IMR-90 (cell line): ENCODE data around the gene TCFL5. TPM values are rescaled to one million over a fixed set of nuclear protein-coding genes. Genes with fewer than 3 reads are reported as not detected.

Experiments used
- ATAC-seq: fragments of 200-7000 bp; cut with Tn5 transposase; 2 replicates; pipeline ENCODE4 v1.9.1; 2020; ENCODE audit warnings: low read depth, mild to moderate bottlenecking, moderate library complexity
- BruUV-seq: library from RNA; stranded (reverse); fragments of 400-500 nt; replicated peaks from 2 replicates; lab custom pipeline; 2021; lab: Mats Ljungman, UMichigan
- CTCF ChIA-PET: fragments of 300-600 bp; formaldehyde crosslinking; extraction: SDS; loops from one replicate; lab custom pipeline; 2021; ENCODE audit warnings: antibody characterized with exemption; lab: Yijun Ruan, JAX
- POLR2A ChIA-PET: fragments of 300-600 bp; sonication (Branson Sonifier 250); formaldehyde crosslinking; loops from one replicate; lab custom pipeline; 2022; ENCODE audit warnings: antibody characterized with exemption; ENCODE audit not compliant: unreplicated experiment; lab: Charles Lee
- DNase-seq: peaks from one replicate; pipeline ENCODE4 v3.0.0; 2013
- H2AFZ ChIP-seq: replicated peaks from 2 replicates; pipeline ENCODE3; 2013; ENCODE audit warnings: low read length, mild to moderate bottlenecking; ENCODE audit not compliant: poor library complexity
- H2AK5ac ChIP-seq: 2 replicates; pipeline ENCODE4 v1.6.1; 2013; ENCODE audit warnings: low read depth, low read length, inconsistent platforms
- H2AK9ac ChIP-seq: replicated peaks from 2 replicates; pipeline ENCODE3; 2013; ENCODE audit warnings: mild to moderate bottlenecking, low read depth, low read length, moderate library complexity; ENCODE audit not compliant: poor library complexity
- H2BK120ac ChIP-seq: 2 replicates; pipeline ENCODE4 v1.6.1; 2013; ENCODE audit warnings: low read depth, low read length, inconsistent platforms
- H2BK15ac ChIP-seq: 3 replicates; pipeline ENCODE4 v1.6.1; 2013; ENCODE audit warnings: low read depth, low read length, inconsistent platforms
- H2BK20ac ChIP-seq: 2 replicates; pipeline ENCODE4 v1.6.1; 2013; ENCODE audit warnings: low read depth, mild to moderate bottlenecking, inconsistent platforms, low read length, moderate library complexity
- H2BK5ac ChIP-seq: 2 replicates; pipeline ENCODE4 v1.6.1; 2013; ENCODE audit warnings: mild to moderate bottlenecking, low read depth, low read length, inconsistent platforms; ENCODE audit not compliant: poor library complexity, severe bottlenecking
- H3K14ac ChIP-seq: replicated peaks from 2 replicates; pipeline ENCODE4 v1.6.1; 2013; ENCODE audit warnings: low read depth, low read length, inconsistent platforms
- H3K18ac ChIP-seq: 2 replicates; pipeline ENCODE4 v1.6.1; 2013; ENCODE audit warnings: low read depth, low read length, control low read depth
- H3K23ac ChIP-seq: 2 replicates; pipeline ENCODE4 v1.6.1; 2013; ENCODE audit warnings: low read depth, low read length, inconsistent platforms
- H3K27ac ChIP-seq: 2 replicates; pipeline ENCODE4 v1.5.1; 2013; ENCODE audit warnings: mild to moderate bottlenecking, control low read depth, low read length; ENCODE audit not compliant: insufficient read depth
- H3K27me3 ChIP-seq: 2 replicates; pipeline ENCODE4 v1.6.1; 2013; ENCODE audit warnings: low read length; ENCODE audit not compliant: control insufficient read depth, insufficient read depth
- H3K36me3 ChIP-seq: 2 replicates; pipeline ENCODE4 v1.6.1; 2013; ENCODE audit warnings: low read length, mixed read lengths; ENCODE audit not compliant: control insufficient read depth, insufficient read depth
- H3K4ac ChIP-seq: 2 replicates; pipeline ENCODE4 v1.6.1; 2013; ENCODE audit warnings: low read depth, low read length, inconsistent platforms
- H3K4me1 ChIP-seq: 2 replicates; pipeline ENCODE4 v1.6.1; 2013; ENCODE audit warnings: low read length, mixed read lengths; ENCODE audit not compliant: control insufficient read depth, insufficient read depth
- H3K4me2 ChIP-seq: 2 replicates; pipeline ENCODE4 v1.6.1; 2013; ENCODE audit warnings: low read depth, mild to moderate bottlenecking, control low read depth, low read length, moderate library complexity
- H3K4me3 ChIP-seq: 2 replicates; pipeline ENCODE4 v1.5.1; 2013; ENCODE audit warnings: low read depth, mild to moderate bottlenecking, control low read depth, low read length, moderate library complexity; ENCODE audit not compliant: insufficient read depth
- H3K56ac ChIP-seq: 2 replicates; pipeline ENCODE4 v1.6.1; 2013; ENCODE audit warnings: low read length, inconsistent platforms; ENCODE audit not compliant: insufficient read depth; ENCODE audit errors: extremely low read depth
- H3K79me1 ChIP-seq, 2 experiments: 2 replicates each; pipeline ENCODE4 v1.6.1; 2013; ENCODE audit warnings: low read length in 2 of 2, inconsistent platforms in 1 of 2, low read depth in 1 of 2
- H3K9ac ChIP-seq: 2 replicates; pipeline ENCODE4 v1.6.1; 2013; ENCODE audit warnings: low read depth, low read length, control low read depth
- H3K9me1 ChIP-seq: 2 replicates; pipeline ENCODE4 v1.6.1; 2013; ENCODE audit warnings: low read length, inconsistent platforms; ENCODE audit not compliant: insufficient read depth
- H3K9me3 ChIP-seq: 2 replicates; pipeline ENCODE4 v1.6.1; 2013; ENCODE audit warnings: low read length; ENCODE audit not compliant: control insufficient read depth, insufficient read depth
- H4K20me1 ChIP-seq: 2 replicates; pipeline ENCODE4 v1.6.1; 2013; ENCODE audit warnings: low read length, inconsistent platforms; ENCODE audit not compliant: insufficient read depth
- H4K5ac ChIP-seq: 2 replicates; pipeline ENCODE4 v1.6.1; 2013; ENCODE audit warnings: mild to moderate bottlenecking, low read depth, low read length, control low read depth
- H4K8ac ChIP-seq, 2 experiments: 2 replicates each; pipeline ENCODE4 v1.6.1; 2013; ENCODE audit warnings: low read depth in 2 of 2, low read length in 2 of 2, control low read depth in 1 of 2, inconsistent platforms in 1 of 2
- H4K91ac ChIP-seq: 2 replicates; pipeline ENCODE4 v1.6.1; 2013; ENCODE audit warnings: low read depth, low read length, inconsistent platforms; ENCODE audit not compliant: insufficient read depth
- BHLHE40 ChIP-seq: fragments of 150-350 bp; IDR thresholded peaks from 2 replicates; pipeline ENCODE4 v1.6.1; 2016; ENCODE audit warnings: mild to moderate bottlenecking, low read depth, low read length
- CEBPB ChIP-seq: IDR thresholded peaks from 2 replicates; pipeline ENCODE4 v1.6.1; 2012; ENCODE audit warnings: low read depth, low read length, improper control_type of control experiment
- CHD1 ChIP-seq: IDR thresholded peaks from 2 replicates; pipeline ENCODE4 v1.6.1; 2012; ENCODE audit warnings: low read depth, low read length, improper control_type of control experiment
- CTCF ChIP-seq: conservative IDR thresholded peaks from 2 replicates; pipeline ENCODE4 v1.5.1; 2012; ENCODE audit warnings: mild to moderate bottlenecking, low read depth, low read length, improper control_type of control experiment
- ELK1 ChIP-seq: fragments of 150-350 bp; IDR thresholded peaks from 2 replicates; pipeline ENCODE4 v1.6.1; 2016; ENCODE audit warnings: low read depth, mild to moderate bottlenecking, low read length, moderate library complexity, borderline replicate concordance
- FOS ChIP-seq: fragments of 150-350 bp; IDR thresholded peaks from 2 replicates; pipeline ENCODE4 v1.6.1; 2016; ENCODE audit warnings: low read depth, low read length
- MAFK ChIP-seq: IDR thresholded peaks from 2 replicates; pipeline ENCODE4 v1.6.1; 2012; ENCODE audit warnings: low read depth, low read length, improper control_type of control experiment
- MAZ ChIP-seq: IDR thresholded peaks from 2 replicates; pipeline ENCODE4 v1.6.1; 2012; ENCODE audit warnings: low read depth, mild to moderate bottlenecking, low read length, improper control_type of control experiment, moderate library complexity, borderline replicate concordance
- MXI1 ChIP-seq: IDR thresholded peaks from 2 replicates; pipeline ENCODE4 v1.6.1; 2012; ENCODE audit warnings: low read depth, mild to moderate bottlenecking, low read length, moderate library complexity, borderline replicate concordance
- NFE2L2 ChIP-seq: fragments of 150-350 bp; IDR thresholded peaks from 2 replicates; pipeline ENCODE4 v1.6.1; 2016; ENCODE audit warnings: low read depth, mild to moderate bottlenecking, low read length
- POLR2A ChIP-seq: IDR thresholded peaks from 2 replicates; pipeline ENCODE4 v1.6.1; 2012; ENCODE audit warnings: mild to moderate bottlenecking, low read depth, low read length
- RAD21 ChIP-seq: IDR thresholded peaks from 2 replicates; pipeline ENCODE4 v1.6.1; 2012; ENCODE audit warnings: low read length, improper control_type of control experiment
- RCOR1 ChIP-seq: IDR thresholded peaks from 2 replicates; pipeline ENCODE4 v1.6.1; 2012; ENCODE audit warnings: mild to moderate bottlenecking, low read length, improper control_type of control experiment; ENCODE audit not compliant: insufficient replicate concordance
- RFX5 ChIP-seq: IDR thresholded peaks from 2 replicates; pipeline ENCODE4 v1.8.0; 2012; ENCODE audit warnings: low read depth, mild to moderate bottlenecking, low read length, moderate library complexity
- SMC3 ChIP-seq: fragments of 150-350 bp; IDR thresholded peaks from 2 replicates; pipeline ENCODE4 v1.6.1; 2016; ENCODE audit warnings: low read depth, mild to moderate bottlenecking, antibody characterized with exemption, low read length, moderate library complexity
- USF2 ChIP-seq: fragments of 150-350 bp; IDR thresholded peaks from 2 replicates; pipeline ENCODE4 v1.6.1; 2017; ENCODE audit warnings: mild to moderate bottlenecking, antibody characterized with exemption, low read length, low read depth
- WGBS, 2 experiments: methylation state at CpG; one replicate each; pipeline versions ENCODE4 v1.1.5 to v1.1.7; 2013; ENCODE audit warnings: missing lambda C conversion rate in 2 of 2; ENCODE audit not compliant: insufficient read length in 1 of 2; ENCODE audit errors: extremely low coverage in 2 of 2; 5-methylcytosine and 5-hydroxymethylcytosine counted together
- dilution Hi-C: fragments of 300-500 bp; cut with HindIII; formaldehyde crosslinking; loops from one replicate; pipeline ENCODE4 v1.14.3; 2018; ENCODE audit warnings: low sequenced_read_pairs; ENCODE audit not compliant: unreplicated experiment
- in situ Hi-C: fragments of 300-500 bp; cut with MboI; formaldehyde crosslinking; loops from 3 replicates; pipeline ENCODE4 v1.14.3; 2019; ENCODE audit warnings: low sequenced_read_pairs, inconsistent platforms, mixed read lengths
- intact Hi-C: fragments of 100-400 bp; cut with micrococcal nuclease; formaldehyde crosslinking; loops from 2 replicates; pipeline ENCODE4 v1.10.0; 2022
- polyA plus RNA-seq, 3 experiments: library from polyadenylated mRNA; depleted of rRNA; stranded (reverse); fragments of >200 nt; gene quantifications; 2 replicates each; pipeline ENCODE4 v1.2.3, GENCODE V29; 2012; ENCODE audit warnings: low replicate concordance in 1 of 3
- total RNA-seq: library from RNA; depleted of rRNA; stranded (reverse); fragments of >200 nt; gene quantifications from 2 replicates; pipeline ENCODE4 v1.2.3, GENCODE V29; 2012

Gene TCFL5
- total and polyA plus RNA-seq, 2 of the 4 experiments (the other 2 are of a cell fraction): 6.0 to 8.2 TPM

- no peak overlapping the region for H3K4me2 ChIP-seq
- H3K23ac ChIP-seq: no peak overlapping the region
- no peak for TF ChIP-seq CHD1
- TF ChIP-seq POLR2A: no peak
- no peak for TF ChIP-seq MAFK
- TF ChIP-seq CEBPB: no peak
- TF ChIP-seq SMC3: no peak
- TF ChIP-seq RAD21: no peak
- TF ChIP-seq MXI1: no peak
- TF ChIP-seq BHLHE40: no peak
- no peak for TF ChIP-seq ELK1
- TF ChIP-seq NFE2L2: no peak
- TF ChIP-seq CTCF: no peak
- TF ChIP-seq RFX5: no peak
- TF ChIP-seq MAZ: no peak
- TF ChIP-seq FOS: no peak
- no peak for TF ChIP-seq RCOR1
- no peak for TF ChIP-seq USF2
- H3K18ac ChIP-seq: no peak overlapping the region
- H2AK5ac ChIP-seq: no peak overlapping the region
- H4K8ac ChIP-seq: no peak overlapping the region
- no peaks in the 10 kb centered on the region for H3K9me3 ChIP-seq
- H3K56ac ChIP-seq: no peak overlapping the region
- H3K4ac ChIP-seq: no peak overlapping the region
- ChIA-PET POLR2A (no interaction called here), CTCF (no interaction called here)
- peaks cover 13% of the 10 kb centered on the region for H4K20me1 ChIP-seq
- peaks cover 4% of the 10 kb centered on the region for H3K9me1 ChIP-seq
- no peak overlapping the region for H3K4me3 ChIP-seq
- ATAC-seq (no peak), DNase-seq (no peak)
- intact Hi-C loops (no loop called here), in situ Hi-C loops (no loop called here), dilution Hi-C loops (no loop called here)
- H2BK15ac ChIP-seq: no peak overlapping the region
- H2BK5ac ChIP-seq: no peak overlapping the region
- H2BK120ac ChIP-seq: no peak overlapping the region
- H3K27ac ChIP-seq: no peak overlapping the region
- H4K91ac ChIP-seq: no peak overlapping the region
- no peak overlapping the region for H2AFZ ChIP-seq
- H3K9ac ChIP-seq: no peak overlapping the region
- WGBS, 2 experiments: 83% methylated on average over 4 of the region's 15 CpGs; no CpG with 5 or more reads in 1 of the 2 experiments
- H4K5ac ChIP-seq: no peak overlapping the region
- no peak overlapping the region for H2BK20ac ChIP-seq
- H3K4me1 ChIP-seq: peaks cover 4% of the 10 kb centered on the region
- H2AK9ac ChIP-seq: no peak overlapping the region
- H3K14ac ChIP-seq: no peak overlapping the region
- H3K79me1 ChIP-seq: peaks cover 0 to 11% of the 10 kb centered on the region in 2 experiments; a peak in 2 of 4 replicates
- BruUV-seq: no TSS peak
- no peaks in the 10 kb centered on the region for H3K27me3 ChIP-seq
- peaks cover 22% of the 10 kb centered on the region for H3K36me3 ChIP-seq
Observed at GRCh38 chr20:62882426-62882825, 20.8 kb upstream of the TCFL5 start.
